ENCODE data around the gene PKP3. TPM values are rescaled to one million over a fixed set of nuclear protein-coding genes. Genes with fewer than 3 reads are reported as not detected.

The PKP3 gene
- total and polyA plus RNA-seq, 12 donors = 0.13 to 3.0 (median 0.72) TPM

GRCh38 chr11:381501-382072 is 12.4 kb upstream of the PKP3 start:
- Histone ChIP-seq H3K4me1 (no peaks in the 10 kb centered on the region), H3K9me3 (peaks cover 0 to 8% (median 4%) of the 10 kb centered on the region in 11 donors), H3K4me3 (no peak overlapping the region), H3K27ac (no peak overlapping the region), H3K27me3 (peaks cover 0 to 57% (median 8%) of the 10 kb centered on the region in 7 donors), H3K36me3 (no peaks in the 10 kb centered on the region)
- WGBS, 2 donors = 73 to 75% methylated on average over 26 to 31 of the region's 35 CpGs
- DNase-seq (peak in 1 of 2 donors; percentile 7), ATAC-seq (no peak)
- intact Hi-C loops (cut with DNase I) = no loop called here
- no peak for TF ChIP-seq CTCF (IDR thresholded peaks at IDR 0.05)

GRCh38 chr11:382081-382629 is 11.9 kb upstream of the PKP3 start:
- intact Hi-C loops (cut with DNase I) = no loop called here
- no peak for DNase-seq
- H3K4me3 ChIP-seq = no peak overlapping the region
- H3K27me3 ChIP-seq = peaks cover 0 to 56% (median 8%) of the 10 kb centered on the region in 7 donors
- ATAC-seq = no peak
- 52 to 58% methylated on average over 11 of the region's 11 CpGs for WGBS, 2 donors
- H3K27ac ChIP-seq = no peak overlapping the region
- H3K9me3 ChIP-seq = peaks cover 0 to 14% (median 8%) of the 10 kb centered on the region in 11 donors
- no peaks in the 10 kb centered on the region for H3K4me1 ChIP-seq
- no peaks in the 10 kb centered on the region for H3K36me3 ChIP-seq
- no peak for TF ChIP-seq CTCF (IDR thresholded peaks at IDR 0.05)

- DNase-seq (no peak), ATAC-seq (no peak)
- TF ChIP-seq CTCF (IDR thresholded peaks at IDR 0.05) = no peak
- H3K4me1 ChIP-seq = no peaks in the 10 kb centered on the region
- WGBS, 2 donors = 91% methylated on average over 14 of the region's 14 CpGs
- no peak overlapping the region for H3K4me3 ChIP-seq
- no peaks in the 10 kb centered on the region for H3K36me3 ChIP-seq
- intact Hi-C loops (cut with DNase I) = no loop called here
- H3K9me3 ChIP-seq = peaks cover 0 to 18% (median 8%) of the 10 kb centered on the region in 11 donors
- no peak overlapping the region for H3K27ac ChIP-seq
- H3K27me3 ChIP-seq = peaks cover 0 to 45% (median 8%) of the 10 kb centered on the region in 7 donors
These were observed 10.6 kb upstream of the PKP3 start for GRCh38 chr11:383431-383830.

- DNase-seq (peak in 1 of 2 donors; percentile 4), ATAC-seq (no peak)
- Histone ChIP-seq H3K27me3 (peaks cover 0 to 34% (median 6%) of the 10 kb centered on the region in 7 donors), H3K36me3 (no peaks in the 10 kb centered on the region), H3K9me3 (peaks cover 0 to 18% (median 8%) of the 10 kb centered on the region in 11 donors), H3K27ac (no peak overlapping the region), H3K4me1 (no peaks in the 10 kb centered on the region), H3K4me3 (no peak overlapping the region)
- intact Hi-C loops (cut with DNase I) = no loop called here
- 90 to 92% methylated on average over 16 of the region's 16 CpGs for WGBS, 2 donors
- TF ChIP-seq CTCF (IDR thresholded peaks at IDR 0.05) = no peak
These were observed 9.5 kb upstream of the PKP3 start for GRCh38 chr11:384511-384910.

All from heart right ventricle (tissue), 16 donors.